MM.1S (cell line): ENCODE data around the gene TEX28.

Experiments
- CTCF ChIP-seq: fragments of 300-600 bp; sonication (generic); IDR thresholded peaks from 2 replicates; pipeline ENCODE4 v1.5.1; 2016; ENCODE audit warnings: antibody characterized with exemption, low read length, mixed read lengths
- EZH2 ChIP-seq: fragments of 300-600 bp; sonication (generic); optimal IDR thresholded peaks from 2 replicates; pipeline ENCODE3; 2017; ENCODE audit warnings: low read depth, mild to moderate bottlenecking, antibody characterized with exemption, low read length, mixed read lengths
- EZH2phosphoT487 ChIP-seq: fragments of 300-600 bp; sonication (generic); IDR thresholded peaks from 2 replicates; pipeline ENCODE4 v1.6.1; 2018; ENCODE audit warnings: antibody characterized with exemption, low read length

GRCh38 chrX:154300816-154301215, 5.9 kb upstream of the TEX28 start:
- TF ChIP-seq EZH2phosphoT487 (no peak), CTCF (no peak), EZH2 (no peak)
